ENCODE results near the gene ANKRD23.

Gene ANKRD23

GRCh38 chr2:96888072-96889011 is 44.5 kb upstream of the ANKRD23 start:
- Histone ChIP-seq H3K4me3 (replicated peaks; ENCODE audit: low read depth, low read length) (no peak overlapping the region), H3K36me3 (ENCODE audit: control insufficient read depth, insufficient read depth, low read length) (no peaks in the 10 kb centered on the region), H3K27me3 (replicated peaks; ENCODE audit: control insufficient read depth, insufficient read depth, low read length) (no peaks in the 10 kb centered on the region; the same call in none of the 2 replicates)
- DNase-seq (ENCODE audit: extremely low read depth, insufficient read length): no peak
- TF ChIP-seq, protein P1, sequence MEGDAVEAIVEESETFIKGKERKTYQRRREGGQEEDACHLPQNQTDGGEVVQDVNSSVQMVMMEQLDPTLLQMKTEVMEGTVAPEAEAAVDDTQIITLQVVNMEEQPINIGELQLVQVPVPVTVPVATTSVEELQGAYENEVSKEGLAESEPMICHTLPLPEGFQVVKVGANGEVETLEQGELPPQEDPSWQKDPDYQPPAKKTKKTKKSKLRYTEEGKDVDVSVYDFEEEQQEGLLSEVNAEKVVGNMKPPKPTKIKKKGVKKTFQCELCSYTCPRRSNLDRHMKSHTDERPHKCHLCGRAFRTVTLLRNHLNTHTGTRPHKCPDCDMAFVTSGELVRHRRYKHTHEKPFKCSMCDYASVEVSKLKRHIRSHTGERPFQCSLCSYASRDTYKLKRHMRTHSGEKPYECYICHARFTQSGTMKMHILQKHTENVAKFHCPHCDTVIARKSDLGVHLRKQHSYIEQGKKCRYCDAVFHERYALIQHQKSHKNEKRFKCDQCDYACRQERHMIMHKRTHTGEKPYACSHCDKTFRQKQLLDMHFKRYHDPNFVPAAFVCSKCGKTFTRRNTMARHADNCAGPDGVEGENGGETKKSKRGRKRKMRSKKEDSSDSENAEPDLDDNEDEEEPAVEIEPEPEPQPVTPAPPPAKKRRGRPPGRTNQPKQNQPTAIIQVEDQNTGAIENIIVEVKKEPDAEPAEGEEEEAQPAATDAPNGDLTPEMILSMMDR (IDR thresholded peaks at IDR 0.05; ENCODE audit: insufficient read depth, low read length, poor library complexity, severe bottlenecking): no peak

- DNase-seq (ENCODE audit: extremely low read depth, insufficient read length): no peak
- TF ChIP-seq, protein P1 (IDR thresholded peaks at IDR 0.05; ENCODE audit: insufficient read depth, low read length, poor library complexity, severe bottlenecking): no peak
- no peaks in the 10 kb centered on the region; the same call in none of the 2 replicates for H3K27me3 ChIP-seq (replicated peaks; ENCODE audit: control insufficient read depth, insufficient read depth, low read length)
- no peak overlapping the region for H3K4me3 ChIP-seq (replicated peaks; ENCODE audit: low read depth, low read length)
- H3K36me3 ChIP-seq (ENCODE audit: control insufficient read depth, insufficient read depth, low read length): no peaks in the 10 kb centered on the region
These were observed 43.7 kb upstream of the ANKRD23 start for GRCh38 chr2:96887493-96888012.

DNA sequence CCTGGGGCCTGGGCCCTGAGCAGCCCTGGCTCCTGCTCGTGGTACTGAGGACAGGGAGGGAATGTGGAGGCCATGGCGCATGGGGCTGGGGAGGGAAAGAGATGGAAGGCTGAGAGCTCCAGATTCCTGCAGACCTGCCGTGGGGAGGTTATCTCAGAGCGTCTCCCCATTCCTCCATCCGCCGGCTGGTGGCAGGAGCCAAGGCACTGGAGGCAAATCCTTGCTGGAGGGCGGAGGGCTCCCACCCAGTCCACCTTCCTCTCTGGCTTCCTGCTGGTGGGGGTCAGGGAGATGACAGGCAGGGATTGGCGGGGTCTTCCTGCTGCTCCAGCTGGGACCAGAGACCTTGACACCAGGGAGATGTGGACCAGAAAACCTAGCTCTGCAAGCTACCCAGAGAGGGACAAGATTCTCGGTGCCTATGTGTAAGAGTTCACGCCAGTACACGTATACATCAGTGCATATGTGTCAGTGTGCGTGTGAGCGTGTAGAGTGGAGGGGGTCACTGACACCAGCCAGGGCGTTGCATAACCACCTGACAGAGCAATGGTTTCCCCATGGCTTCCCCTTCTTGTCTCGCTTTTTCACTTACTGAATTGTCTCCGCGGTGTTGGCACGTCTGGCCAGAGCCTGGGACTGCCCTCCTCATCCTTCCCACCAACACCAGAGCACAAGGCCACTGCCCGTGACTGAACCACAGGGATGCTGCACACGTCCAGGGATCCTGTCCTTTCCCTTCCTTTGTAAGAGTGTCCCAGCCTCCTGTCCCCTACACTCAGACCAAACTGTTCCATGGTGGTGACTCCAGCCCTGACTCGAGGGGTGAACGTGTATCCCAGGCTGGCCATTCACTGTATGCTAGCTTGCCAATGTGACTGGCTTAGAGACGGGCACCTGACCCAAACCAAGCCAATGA is 41.9 kb upstream of the ANKRD23 start:
- no peak for DNase-seq (ENCODE audit: extremely low read depth, insufficient read length)
- H3K27me3 ChIP-seq (replicated peaks; ENCODE audit: control insufficient read depth, insufficient read depth, low read length): no peaks in the 10 kb centered on the region; the same call in none of the 2 replicates
- no peaks in the 10 kb centered on the region for H3K36me3 ChIP-seq (ENCODE audit: control insufficient read depth, insufficient read depth, low read length)
- TF ChIP-seq, protein P1 (IDR thresholded peaks at IDR 0.05; ENCODE audit: insufficient read depth, low read length, poor library complexity, severe bottlenecking): no peak
- no peak overlapping the region for H3K4me3 ChIP-seq (replicated peaks; ENCODE audit: low read depth, low read length)

DNA sequence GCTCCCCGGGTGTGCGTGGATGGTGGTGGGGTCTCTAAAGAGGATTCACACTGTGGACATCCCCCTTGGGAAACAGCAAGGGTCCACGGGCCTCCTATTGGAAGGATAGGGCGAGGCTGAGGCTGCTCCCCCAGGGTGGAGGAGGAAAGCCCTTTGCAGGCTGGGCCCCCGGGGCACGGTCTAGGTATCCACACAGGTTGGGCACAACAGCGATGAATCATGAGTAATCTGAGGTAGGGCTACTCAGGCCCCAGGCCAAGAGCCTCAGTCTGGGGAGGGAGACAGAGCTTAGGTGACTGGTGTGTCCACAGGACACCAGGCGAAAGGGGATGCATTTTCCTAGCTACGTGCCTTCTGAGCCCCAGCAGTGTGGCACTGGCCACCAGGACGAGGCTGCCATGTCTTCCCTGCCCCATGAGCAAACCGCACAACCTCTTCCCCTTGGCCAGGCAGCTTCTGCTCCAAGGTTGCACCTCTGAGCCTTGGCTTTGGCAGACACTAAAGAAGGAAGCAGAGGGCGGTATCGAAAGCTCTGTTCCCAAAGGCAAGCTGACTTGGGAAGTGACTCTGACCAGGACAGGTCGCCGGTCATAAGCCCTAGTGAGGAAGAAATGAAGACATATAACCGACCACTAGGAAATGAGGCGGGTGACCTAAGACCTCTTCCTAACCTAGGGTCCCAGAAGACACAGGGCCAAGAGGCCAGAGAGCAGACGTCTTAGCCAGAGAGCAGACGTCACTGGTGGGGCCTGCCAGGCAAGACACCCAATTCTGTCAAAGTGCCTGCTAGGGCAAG is 40.7 kb upstream of the ANKRD23 start:
- TF ChIP-seq, protein P1 (IDR thresholded peaks at IDR 0.05; ENCODE audit: insufficient read depth, low read length, poor library complexity, severe bottlenecking): no peak

DNA sequence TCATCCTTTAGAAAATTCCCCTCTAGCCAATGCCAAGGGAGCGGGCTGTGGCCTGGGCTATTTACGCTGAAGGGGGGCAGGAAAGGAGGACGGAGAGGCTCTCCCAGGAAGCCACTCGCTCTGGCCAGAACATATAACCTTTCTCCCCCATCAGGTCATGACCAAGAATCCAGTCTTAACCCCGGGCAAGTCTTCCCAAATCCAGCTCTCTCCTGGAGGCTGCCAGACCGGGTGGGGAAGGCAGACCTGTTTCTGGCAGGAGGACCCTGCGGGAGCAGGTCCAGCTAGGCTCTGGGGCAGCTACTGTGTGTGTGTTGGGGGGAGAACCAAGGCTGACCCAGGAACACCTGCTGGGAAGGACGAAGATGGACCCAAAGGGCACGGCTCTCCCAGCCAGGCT is 39.5 kb upstream of the ANKRD23 start:
- H3K27me3 ChIP-seq (replicated peaks; ENCODE audit: control insufficient read depth, insufficient read depth, low read length): no peaks in the 10 kb centered on the region; the same call in none of the 2 replicates
- H3K4me3 ChIP-seq (replicated peaks; ENCODE audit: low read depth, low read length): no peak overlapping the region
- H3K36me3 ChIP-seq (ENCODE audit: control insufficient read depth, insufficient read depth, low read length): no peaks in the 10 kb centered on the region
- TF ChIP-seq, protein P1 (IDR thresholded peaks at IDR 0.05; ENCODE audit: insufficient read depth, low read length, poor library complexity, severe bottlenecking): no peak
- no peak for DNase-seq (ENCODE audit: extremely low read depth, insufficient read length)

More for the DNA sequence above, 40.7 kb upstream of the ANKRD23 start:
- Histone ChIP-seq H3K36me3 (ENCODE audit: control insufficient read depth, insufficient read depth, low read length) (no peaks in the 10 kb centered on the region), H3K27me3 (replicated peaks; ENCODE audit: control insufficient read depth, insufficient read depth, low read length) (no peaks in the 10 kb centered on the region; the same call in none of the 2 replicates), H3K4me3 (replicated peaks; ENCODE audit: low read depth, low read length) (no peak overlapping the region)
- DNase-seq (ENCODE audit: extremely low read depth, insufficient read length): no peak
